ENCODE data around the gene TSPEAR.
A peak's percentile ranks its signal among the peaks of the same experiment; 100 is the strongest.

DNA sequence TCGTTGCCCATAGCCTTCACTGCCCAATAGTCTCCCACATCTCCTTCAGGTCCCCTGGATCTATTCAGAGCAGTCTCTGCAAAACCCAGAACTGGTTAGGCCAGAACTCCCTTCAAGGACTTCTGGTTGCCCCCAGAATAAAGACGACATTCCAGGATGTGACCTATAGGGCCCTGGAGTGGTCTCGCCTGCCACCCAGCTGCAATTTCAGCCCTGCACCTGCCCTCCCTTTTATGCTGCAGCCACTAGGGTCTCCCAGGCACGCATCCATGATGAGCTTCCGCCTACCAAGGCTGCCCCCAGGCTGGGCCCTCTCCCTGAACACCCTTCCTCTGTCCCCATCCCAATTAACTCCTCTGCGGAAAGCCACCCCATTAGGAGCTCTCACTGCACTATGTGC is 7.2 kb upstream of the TSPEAR start:
- no peak for TF ChIP-seq SP1 (CRISPR knock-in tag; IDR thresholded peaks at IDR 0.05)
- peak in 1 of 2 experiments; percentile 53; a peak in 2 of 4 replicates for TF ChIP-seq RAD21 (CRISPR knock-in tag; conservative IDR thresholded peaks at IDR 0.05 in 1 of 2, IDR thresholded peaks at IDR 0.05 in 1 of 2)
- no peak for TF ChIP-seq HDAC1 (IDR thresholded peaks at IDR 0.05)
- TF ChIP-seq XRCC3 (IDR thresholded peaks at IDR 0.05), result no peak
- TF ChIP-seq, protein P1, sequence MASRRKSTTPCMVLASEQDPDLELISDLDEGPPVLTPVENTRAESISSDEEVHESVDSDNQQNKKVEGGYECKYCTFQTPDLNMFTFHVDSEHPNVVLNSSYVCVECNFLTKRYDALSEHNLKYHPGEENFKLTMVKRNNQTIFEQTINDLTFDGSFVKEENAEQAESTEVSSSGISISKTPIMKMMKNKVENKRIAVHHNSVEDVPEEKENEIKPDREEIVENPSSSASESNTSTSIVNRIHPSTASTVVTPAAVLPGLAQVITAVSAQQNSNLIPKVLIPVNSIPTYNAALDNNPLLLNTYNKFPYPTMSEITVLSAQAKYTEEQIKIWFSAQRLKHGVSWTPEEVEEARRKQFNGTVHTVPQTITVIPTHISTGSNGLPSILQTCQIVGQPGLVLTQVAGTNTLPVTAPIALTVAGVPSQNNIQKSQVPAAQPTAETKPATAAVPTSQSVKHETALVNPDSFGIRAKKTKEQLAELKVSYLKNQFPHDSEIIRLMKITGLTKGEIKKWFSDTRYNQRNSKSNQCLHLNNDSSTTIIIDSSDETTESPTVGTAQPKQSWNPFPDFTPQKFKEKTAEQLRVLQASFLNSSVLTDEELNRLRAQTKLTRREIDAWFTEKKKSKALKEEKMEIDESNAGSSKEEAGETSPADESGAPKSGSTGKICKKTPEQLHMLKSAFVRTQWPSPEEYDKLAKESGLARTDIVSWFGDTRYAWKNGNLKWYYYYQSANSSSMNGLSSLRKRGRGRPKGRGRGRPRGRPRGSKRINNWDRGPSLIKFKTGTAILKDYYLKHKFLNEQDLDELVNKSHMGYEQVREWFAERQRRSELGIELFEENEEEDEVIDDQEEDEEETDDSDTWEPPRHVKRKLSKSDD (conservative IDR thresholded peaks at IDR 0.05; ENCODE audit: low read length), result no peak
- TF ChIP-seq, protein P2, sequence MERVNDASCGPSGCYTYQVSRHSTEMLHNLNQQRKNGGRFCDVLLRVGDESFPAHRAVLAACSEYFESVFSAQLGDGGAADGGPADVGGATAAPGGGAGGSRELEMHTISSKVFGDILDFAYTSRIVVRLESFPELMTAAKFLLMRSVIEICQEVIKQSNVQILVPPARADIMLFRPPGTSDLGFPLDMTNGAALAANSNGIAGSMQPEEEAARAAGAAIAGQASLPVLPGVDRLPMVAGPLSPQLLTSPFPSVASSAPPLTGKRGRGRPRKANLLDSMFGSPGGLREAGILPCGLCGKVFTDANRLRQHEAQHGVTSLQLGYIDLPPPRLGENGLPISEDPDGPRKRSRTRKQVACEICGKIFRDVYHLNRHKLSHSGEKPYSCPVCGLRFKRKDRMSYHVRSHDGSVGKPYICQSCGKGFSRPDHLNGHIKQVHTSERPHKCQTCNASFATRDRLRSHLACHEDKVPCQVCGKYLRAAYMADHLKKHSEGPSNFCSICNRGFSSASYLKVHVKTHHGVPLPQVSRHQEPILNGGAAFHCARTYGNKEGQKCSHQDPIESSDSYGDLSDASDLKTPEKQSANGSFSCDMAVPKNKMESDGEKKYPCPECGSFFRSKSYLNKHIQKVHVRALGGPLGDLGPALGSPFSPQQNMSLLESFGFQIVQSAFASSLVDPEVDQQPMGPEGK (CRISPR knock-in tag; IDR thresholded peaks at IDR 0.05; ENCODE audit: borderline replicate concordance), result no peak
- TF ChIP-seq CBX3 (IDR thresholded peaks at IDR 0.05; ENCODE audit: borderline replicate concordance in 1 of 2, low read length in 2 of 2), result no peak
